D341Med (cell line): Measurements from ENCODE around the gene YJEFN3.

Experiments
- DNase-seq: peaks from one replicate; pipeline ENCODE4 v3.0.0; 2012; ENCODE audit warnings: low spot score

Gene YJEFN3

DNA sequence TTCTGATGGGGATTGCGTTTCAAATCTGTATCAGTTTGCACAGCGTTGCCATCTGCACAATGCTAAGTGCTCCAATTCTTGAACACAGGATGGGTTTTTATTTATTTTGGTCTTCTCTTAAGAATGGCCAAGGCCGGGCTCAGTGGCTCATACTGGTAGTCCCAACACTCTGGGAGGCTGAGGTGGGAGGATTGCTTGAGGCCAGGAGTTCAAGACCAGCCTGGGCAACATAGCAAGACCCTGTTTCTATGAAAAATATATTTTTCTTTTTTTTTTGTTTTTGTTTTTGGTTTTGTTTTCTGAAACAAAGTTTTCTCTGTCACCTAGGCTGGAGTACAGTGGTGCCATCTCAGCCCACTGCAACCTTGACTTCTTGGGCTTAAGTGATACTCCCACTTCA, 5.5 kb upstream of the YJEFN3 start:
- no peak for DNase-seq

DNA sequence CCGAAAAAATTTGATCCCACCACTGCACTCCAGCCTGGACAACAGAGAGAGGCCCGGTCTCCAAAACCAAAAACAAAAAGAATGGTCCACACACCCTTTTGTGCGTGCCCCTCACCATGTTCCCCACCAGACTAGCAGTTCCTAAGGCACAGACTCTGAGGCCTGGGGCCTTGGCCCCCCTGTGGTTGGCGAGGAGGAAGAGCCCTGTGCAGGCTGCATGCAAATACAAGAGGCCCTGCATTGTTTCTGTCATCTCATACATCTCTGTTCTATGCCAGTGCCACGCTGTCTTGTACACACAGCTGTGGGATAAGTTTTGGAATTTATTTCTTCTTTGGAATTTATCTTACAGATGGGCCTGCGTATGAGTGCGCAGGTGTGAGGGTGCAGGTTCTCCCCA, 4.7 kb upstream of the YJEFN3 start:
- DNase-seq = no peak

DNA sequence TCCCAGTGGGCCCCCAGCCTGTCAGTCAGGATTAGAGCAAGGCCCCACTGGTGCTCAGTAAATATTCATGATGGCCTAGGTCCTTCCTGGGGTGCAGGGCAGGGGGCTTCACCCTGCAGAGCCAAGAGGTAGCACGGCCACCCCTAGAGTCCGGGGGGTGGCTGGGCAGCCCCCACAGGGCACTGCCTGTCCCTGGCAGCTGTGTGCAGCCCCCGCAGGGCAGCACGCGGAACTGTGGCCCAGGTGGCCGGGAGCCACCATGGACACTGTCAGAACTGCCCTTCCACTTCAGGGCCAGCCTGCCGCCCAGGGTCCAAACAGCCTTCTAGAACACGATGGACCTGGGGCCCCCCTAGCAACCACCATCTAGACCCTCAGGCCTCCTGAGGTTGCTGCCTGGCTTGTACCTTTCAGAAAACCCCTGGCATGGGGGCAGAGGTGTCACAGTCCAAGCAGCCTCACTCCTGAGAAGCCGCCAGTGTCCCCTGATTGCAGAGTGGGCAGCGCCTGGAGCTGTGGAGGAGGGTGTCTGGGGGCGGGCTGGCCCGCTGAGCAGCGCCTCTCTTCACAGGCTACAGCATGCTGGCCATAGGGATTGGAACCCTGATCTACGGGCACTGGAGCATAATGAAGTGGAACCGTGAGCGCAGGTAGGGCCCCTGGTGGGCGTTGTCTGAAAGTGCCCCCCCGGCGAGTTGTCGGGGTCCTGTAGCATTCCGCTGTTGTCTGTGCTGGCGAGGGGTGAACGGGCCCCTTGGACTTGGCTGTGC, 2.9 kb upstream of the YJEFN3 start:
- no peak for DNase-seq

DNA sequence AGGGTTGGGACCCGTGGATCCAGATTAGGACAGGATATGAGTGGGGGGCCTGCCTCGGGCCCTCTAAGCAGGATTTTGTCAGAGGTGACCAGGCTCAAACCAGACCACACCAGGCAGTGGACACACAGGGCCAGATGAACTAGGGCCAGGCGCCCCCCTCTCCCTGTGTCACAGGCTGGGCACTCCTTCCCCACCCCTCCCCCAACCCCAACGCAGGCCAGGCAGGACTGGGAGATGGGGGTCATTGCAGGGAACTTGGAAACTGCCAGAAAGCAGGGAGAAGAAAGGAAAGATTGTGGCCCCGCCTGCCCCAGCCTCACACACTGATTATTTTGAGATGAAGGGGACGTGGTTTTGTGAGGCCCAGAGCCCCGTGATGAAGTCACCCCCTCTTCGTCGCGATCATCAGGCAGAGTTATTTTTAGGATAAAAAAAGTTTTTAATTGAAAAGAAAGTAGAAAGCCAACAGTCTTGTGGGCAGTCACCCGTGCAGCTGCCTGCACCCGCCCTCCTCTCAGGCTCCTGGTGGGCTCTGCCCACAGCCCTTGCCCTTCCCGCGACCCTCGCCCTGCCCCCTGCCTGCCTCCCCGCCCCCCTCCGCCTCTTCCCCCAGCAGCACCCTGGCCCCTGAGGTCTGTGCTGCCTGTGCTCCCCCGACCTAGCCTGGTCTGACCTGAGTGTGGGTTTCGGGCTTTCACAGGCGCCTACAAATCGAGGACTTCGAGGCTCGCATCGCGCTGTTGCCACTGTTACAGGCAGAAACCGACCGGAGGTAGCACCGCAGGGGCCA, 1.9 kb upstream of the YJEFN3 start:
- no peak for DNase-seq

DNA sequence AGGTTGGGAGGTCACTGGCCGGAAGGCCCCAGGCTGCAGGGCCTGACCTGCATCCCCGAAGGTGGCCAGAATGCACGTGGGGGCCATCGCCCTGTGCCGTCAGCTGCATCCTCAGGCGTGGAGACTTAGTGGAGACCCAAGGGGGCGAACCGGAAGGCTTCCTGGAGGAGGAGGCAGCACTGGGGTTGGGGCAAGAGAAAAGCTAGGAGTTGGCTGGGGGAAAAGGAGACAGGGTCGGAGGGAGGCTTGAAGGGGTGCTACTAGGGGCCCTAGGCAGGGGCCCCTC, 1.4 kb upstream of the YJEFN3 start:
- DNase-seq = no peak

DNA sequence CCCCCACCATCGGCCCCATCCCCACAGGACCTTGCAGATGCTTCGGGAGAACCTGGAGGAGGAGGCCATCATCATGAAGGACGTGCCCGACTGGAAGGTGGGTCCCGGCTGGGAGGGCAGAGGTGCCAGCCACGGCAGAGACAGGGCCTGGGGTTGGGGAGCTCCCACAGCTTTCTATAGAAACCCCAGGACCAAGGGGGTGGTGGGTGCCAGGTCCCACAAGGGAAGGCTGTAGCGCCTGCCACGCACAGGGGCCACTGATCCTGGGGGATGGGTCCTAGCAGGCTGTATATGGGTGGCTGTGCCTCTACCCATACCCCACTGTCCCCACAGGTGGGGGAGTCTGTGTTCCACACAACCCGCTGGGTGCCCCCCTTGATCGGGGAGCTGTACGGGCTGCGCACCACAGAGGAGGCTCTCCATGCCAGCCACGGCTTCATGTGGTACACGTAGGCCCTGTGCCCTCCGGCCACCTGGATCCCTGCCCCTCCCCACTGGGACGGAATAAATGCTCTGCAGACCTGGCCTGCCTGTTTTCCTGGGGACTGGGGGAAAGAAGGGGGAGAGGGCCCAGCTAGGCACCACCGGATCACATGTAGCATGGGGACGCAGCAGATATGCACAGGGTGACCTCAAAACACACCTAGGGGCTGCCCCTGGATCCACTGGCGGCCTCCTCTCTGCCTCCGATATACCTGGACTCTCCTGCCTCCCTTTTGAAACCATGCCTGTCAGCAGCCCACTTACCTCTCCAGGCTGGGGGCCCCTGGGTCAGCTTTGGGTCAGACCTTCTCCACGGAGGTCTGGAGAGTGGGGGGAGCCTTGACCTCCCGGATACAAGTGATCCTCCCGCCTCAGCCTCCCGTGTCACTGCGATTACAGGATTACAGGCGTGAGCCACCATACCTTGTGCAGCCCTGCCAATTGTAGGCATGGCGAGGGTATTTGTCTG, 761 bp upstream of the YJEFN3 start:
- DNase-seq = no peak

DNA sequence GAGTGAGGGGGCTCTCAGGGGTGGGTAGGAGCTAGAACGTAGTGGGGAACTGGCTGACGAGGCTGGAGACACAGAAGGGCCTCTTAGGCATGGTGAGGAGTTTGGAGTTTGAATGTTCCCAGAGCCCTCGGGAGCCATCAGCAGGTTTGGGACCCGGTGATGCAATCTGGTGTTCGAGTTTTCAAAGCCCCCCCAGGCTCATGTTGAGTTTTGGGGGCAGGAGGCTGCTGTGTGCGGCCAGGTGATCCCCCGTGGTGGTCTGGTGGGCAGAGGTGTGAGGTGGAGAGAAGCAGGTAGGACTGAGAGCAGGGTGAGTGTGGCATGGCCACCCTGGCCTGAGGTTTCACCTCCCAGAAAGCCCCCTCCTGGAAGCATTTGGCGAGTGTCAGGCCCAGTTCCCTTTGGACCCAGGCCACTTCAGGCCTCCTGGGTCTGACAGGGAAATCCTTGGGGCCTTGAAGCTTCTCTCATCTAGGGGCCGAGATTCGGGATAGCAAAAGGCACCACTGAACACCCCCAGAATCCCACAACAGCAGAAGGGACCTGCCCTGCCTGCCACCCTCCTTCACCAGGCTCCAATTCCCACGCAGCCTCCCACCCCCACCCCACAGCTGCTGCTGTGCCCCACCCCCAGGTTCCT, 1.2 kb downstream of the YJEFN3 start:
- no peak for DNase-seq

DNA sequence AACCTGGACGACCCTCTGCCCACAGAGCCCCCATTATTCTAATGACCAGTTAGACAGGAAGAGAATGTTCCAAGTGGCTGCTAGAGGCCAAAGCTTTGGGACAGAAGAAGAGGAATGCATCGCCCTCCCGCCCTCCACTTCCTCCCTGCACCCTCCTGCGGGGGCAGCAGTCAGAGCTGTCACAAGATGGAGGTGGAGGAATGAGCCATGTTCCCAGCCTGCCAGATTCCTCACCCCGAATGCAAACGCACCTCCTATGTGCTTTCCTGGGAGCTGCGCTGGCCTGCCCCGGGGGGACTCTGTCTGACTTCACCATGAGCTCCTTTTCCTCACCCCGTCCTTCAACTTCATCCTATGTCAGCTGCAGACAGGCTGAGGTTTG, 1.7 kb downstream of the YJEFN3 start:
- DNase-seq = no peak

DNA sequence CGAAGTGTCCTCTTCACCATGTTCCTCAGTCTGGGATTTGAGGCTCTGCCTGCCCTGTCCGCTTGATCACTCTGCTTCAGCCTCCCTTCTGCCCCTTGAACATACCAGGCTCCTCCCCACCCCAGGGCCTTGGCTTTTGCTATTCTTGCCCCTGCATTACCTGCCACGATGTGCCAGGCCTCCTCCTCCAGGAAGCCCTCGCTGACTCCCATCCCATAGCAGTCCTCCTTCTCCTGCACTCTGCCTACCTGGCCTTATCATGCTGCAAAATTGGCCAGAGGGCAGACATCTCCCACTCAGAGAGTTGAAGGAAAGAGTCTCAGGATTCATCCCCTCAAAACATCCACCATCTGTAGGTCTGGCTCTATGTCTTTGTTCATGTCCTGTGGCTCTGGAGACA, 2.2 kb downstream of the YJEFN3 start:
- DNase-seq = no peak

DNA sequence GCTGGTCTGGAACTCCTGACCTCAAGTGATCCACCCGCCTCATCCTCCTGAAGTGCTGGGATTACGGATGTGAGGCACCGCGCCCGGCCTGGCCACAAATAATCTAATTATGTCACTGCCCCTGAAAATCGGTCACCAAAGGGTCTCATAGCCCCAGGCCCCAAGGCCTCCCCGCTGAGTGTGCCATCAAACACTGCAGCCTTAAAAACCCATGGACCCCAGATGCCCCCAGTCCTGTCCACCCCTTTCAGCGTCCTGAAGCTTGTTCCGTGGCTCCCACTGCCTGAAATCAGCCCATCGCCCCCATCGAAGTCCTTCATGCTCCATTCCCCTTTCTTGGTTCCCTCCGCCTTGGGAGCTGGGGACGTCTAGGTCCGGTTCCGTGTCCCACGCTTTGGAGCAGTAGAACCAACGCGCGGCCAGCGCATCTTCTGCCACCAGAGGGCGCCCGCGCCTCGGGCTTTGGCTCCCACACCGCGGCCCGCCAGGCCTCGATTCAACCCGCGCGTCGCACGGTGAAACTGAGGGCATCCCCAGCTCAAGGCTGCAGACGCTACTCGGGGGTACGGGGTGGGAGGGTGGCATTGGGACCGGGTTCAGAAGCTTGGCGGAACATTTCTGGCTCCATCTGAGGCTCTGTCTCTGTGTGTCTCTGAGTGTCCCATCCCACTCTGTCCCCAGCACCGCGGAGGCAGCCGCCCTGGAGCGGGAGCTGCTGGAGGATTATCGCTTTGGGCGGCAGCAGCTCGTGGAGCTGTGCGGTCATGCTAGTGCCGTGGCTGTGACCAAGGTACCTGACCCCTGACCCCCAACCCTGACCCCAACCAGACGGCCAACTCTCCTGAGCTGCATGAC, 3.5 kb downstream of the YJEFN3 start:
- peak; percentile 91 for DNase-seq

DNA sequence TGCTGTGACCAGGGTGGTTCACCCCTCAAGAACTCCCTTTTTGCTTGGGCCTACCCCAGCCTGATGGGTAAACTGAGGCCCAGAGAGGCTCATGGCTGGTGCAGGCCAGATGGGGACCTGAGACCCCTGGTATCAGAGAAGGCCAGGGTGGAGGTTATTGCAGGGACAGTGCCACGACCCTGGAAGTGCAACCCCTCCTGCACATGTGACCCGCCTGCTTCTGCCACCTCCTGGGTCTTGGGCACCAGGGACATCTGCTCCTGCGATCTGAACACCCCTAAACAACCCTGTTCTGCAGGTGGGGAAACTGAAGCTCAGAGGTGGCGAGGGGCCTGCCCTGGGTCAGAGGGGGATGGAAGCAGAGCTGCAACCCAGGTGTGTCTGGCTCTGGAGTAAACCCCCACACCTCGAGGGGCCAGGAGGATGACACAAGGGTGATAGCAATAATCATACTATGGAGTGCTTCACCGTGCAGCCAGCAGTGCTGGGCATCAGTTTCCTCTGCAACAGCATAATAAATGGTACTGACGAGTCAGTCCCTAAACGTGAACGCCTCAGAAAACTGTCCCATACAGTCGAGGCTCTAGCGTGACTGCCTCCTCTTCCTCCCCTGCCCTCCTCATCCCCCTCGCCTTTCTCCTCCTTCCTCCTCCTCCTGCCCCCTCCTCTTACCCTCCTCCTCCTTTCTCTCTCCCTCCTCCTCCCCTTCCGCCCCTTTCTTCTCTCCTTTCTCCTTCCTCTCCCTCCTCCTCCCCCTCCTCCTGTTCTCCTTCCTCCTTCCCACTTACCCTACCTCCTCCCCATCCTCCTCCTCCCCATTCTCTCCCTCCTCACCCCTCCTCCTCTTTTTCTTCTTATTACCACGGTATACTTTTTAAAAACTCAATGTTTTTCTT, 4.3 kb downstream of the YJEFN3 start:
- no peak for DNase-seq

DNA sequence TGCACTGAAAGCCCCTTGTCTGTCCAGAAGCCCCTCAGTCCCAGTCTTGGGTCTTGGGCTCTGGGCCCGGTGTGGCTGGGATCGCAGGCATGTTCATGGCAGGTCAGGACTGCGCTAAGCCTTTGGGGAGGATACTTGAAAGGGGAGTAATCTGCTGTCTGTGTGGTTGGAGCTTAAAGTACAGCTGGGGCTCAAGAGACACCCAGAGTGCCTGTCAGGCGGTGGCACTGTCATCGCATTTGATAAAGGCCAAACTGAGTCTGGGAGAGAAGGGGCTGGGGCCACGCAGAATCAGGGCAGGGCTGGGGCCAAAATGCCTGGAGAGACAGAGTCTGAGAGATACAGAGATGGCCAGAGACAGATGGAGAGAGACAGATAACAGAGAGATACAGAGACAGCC, 5.1 kb downstream of the YJEFN3 start:
- peak; percentile 70 for DNase-seq

DNA sequence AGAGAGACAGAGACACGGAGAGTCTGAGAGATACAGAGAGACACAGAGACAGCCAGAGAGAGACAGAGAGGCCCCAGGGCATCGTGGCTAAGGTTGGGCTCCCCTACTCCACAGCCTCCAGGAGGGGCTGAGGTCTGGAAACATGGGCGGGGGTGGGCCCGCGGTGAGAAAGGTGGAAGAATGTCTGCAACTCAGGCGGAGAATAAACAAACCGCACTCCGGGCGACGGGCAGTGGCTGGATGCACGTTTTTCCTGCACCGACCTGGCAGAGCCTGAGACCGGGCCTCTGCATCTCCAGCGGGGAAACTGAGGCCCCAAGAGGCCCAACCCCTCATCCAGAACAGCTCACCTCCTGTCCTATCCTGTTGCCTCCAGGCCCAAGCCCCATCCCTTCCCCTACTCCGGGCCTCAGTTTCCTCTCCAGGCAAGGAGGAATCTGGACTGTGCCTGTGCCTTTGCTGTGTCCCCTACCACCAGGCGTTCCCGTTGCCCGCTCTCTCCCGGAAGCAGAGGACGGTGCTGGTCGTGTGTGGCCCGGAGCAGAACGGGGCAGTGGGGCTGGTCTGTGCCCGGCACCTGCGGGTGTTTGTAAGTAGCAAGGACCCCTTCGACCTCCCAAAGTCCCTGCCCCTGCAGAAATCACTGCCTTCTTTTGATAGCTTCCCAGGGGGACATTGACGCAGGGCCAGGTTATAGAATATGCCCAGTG, 6.0 kb downstream of the YJEFN3 start:
- DNase-seq = no peak

DNA sequence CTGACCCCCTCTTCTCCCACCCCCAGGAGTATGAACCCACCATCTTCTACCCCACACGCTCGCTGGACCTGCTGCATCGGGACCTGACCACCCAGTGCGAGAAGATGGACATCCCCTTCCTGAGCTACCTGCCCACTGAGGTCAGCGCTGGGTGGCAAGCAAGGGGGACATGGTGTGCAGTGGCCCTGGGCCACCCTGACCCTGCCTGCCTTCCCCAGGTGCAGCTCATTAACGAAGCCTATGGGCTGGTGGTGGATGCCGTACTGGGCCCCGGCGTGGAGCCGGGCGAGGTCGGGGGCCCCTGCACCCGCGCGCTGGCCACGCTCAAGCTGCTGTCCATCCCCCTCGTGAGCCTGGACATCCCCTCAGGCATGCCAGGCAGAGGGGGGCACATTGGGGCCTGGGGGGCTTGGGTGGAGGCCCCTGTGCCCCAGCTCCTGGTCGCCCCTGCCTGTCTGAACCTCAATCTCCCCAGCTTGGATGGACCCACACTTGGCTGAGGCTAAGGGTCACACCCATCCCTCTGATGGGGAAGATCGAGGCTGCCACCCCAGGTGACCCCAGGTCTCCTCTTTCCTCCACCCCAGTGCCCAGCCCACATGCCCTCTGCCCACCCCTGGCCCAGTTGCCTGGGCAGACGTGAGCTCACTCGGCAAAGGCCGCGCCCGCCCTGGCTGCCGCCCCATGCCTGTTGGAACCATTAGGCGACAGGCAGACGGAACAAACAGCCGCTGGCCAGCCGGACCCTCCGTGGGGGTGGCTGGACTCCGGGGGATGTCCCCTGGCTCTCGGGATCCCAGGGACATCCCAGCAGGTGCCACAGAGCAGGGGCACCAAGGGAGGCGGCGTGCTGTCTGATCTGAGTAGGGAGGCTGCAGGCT, 6.8 kb downstream of the YJEFN3 start:
- no peak for DNase-seq

DNA sequence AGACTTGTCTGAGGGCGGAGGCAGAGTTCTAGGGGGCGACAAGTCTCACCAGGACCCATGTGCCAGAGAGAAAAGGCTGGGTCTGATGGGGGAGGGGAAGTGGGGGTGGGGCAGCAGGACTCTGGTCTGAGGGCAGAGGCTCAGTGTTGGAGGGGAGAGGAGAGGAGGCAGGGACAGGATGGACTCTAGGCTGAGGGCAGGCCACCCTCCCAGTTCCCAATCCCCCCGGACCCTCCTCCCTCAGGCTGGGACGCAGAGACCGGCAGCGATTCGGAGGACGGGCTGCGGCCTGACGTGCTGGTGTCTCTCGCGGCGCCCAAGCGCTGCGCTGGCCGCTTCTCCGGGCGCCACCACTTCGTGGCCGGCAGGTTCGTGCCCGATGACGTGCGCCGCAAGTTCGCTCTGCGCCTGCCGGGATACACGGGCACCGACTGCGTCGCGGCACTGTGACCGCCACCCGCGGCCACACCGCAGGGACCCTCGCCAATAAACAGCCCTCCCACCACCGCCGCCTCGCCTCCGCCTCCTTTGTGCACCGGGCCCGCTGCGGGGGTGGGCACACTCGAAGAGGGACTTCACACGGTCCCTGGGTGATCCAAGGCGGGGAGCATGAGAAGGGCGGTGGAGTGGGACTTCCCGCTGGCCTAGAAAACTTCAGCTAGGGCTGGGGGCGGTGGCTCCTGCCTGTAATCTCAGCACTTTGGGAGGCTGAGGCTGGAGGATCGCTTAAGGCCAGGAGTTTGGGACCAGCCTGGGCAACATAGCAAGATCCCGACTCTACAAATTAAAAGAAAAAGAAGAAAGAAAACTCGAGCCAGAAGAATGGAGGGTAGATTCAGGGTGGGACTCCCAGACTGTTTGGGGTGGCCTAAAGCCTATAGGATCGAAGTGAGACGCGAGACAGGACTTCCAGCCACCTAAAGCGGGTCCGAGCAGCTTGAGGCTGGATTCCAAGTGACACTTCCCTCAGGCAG, 8.7 kb downstream of the YJEFN3 start:
- no peak for DNase-seq

DNA sequence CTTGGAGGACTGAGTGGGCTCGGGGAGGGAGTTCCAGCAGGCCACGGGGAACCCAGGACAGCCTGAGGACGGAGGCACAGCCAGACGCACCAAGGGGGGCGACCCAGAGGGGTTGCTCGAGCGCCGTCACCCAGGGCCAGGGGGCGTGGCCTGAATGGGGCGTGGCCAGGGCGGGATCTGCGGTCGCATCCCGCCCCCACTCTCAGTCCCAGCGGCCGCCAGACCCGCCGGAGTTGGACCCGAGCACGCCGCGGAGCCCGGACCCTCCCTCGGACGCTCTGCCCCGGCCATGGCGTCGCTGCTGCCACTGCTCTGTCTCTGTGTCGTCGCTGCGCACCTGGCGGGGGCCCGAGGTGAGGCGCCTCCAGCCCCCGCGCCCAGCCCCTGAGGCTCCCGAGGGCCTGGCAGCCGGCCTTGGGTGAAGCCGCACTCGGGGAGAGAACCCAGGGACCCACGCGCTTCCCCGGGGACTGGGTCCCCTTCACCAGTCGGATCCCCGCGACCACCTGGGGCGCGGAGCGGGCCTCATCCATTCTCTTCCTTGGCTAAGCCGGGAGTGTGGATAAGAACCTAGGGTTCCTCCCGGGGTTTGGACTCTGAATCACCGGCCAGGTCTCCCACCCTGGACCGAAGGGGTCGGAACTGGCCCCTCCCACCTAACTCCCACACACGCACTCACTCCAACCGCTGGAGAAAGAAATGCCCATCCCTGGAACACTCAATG, 9.5 kb downstream of the YJEFN3 start, which contains the start of gene CILP2:
Gene CILP2, plus strand, starts transcription at position 205 of the 724 bp plus-strand sequence. Its CDS starts 85 bp downstream, at position 290.
- no peak for DNase-seq

DNA sequence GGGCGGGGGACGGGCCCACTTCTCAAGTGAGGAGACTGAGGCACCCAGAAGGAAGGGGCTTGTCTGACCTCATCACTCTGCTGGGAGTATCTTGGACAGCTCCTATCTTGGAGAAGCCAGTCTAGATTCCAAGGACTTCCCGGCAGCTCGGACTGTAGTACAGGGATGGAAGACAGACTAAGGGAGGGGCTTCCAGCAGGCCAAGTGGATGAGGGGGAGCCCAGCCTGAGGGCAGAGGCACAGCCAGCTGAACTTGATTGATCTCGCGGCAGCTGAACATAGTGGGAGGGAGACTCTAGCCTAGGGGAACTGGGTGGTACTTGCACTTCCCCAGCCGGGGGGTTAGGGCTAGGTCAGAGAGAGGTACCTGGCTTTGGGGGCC, 10.1 kb downstream of the YJEFN3 start:
- no peak for DNase-seq
